ENCODE data around the gene ADAMTS9. TPM values are rescaled to one million over a fixed set of nuclear protein-coding genes. Genes with fewer than 3 reads are reported as not detected.

The ADAMTS9 gene
- total and polyA plus RNA-seq, 9 of the 15 experiments (the other 6 are each of a cell fraction or from before 2014, with no cell fraction given) = 0.05 to 0.32 (median 0.13) TPM; not detected in 2

GRCh38 chr3:64612916-64613526 is 74.8 kb downstream of the ADAMTS9 start:
- WGBS (ENCODE audit: insufficient coverage, low coverage, missing lambda C conversion rate) = 3% methylated on average over 10 of the region's 11 CpGs
- no peak overlapping the region for H2AFZ ChIP-seq (ENCODE audit: low read depth, low read length)
- H3K9me1 ChIP-seq (ENCODE audit: control insufficient read depth, insufficient read depth, low read length) = no peaks in the 10 kb centered on the region
- no peaks in the 10 kb centered on the region for H4K20me1 ChIP-seq (replicated peaks; ENCODE audit: control insufficient read depth, insufficient read depth, low read length)
- H3K4me2 ChIP-seq (ENCODE audit: insufficient read depth, low read length) = no peak overlapping the region
- TF ChIP-seq ZBTB11 (CRISPR knock-in tag; IDR thresholded peaks at IDR 0.05) (peak in 1 of 3 experiments; percentile 45; a peak in 2 of 6 replicates), TFE3 (CRISPR knock-in tag; IDR thresholded peaks at IDR 0.05) (no peak)
- H3K4me3 ChIP-seq = no peak overlapping the region
- POLR2A ChIA-PET = interaction anchor here (1.4 kb wide), 1 partner anchor 10 kb away, joined by 6 read pairs; no protein-coding TSS in a partner anchor
- BruUV-seq (replicated peaks) = no TSS peak
- H3K4me1 ChIP-seq (replicated peaks in 1 of 2; ENCODE audit: control insufficient read depth in 2 of 2, insufficient read depth in 2 of 2, low read length in 2 of 2) = no peaks in the 10 kb centered on the region
- no peak overlapping the region for H3K27ac ChIP-seq (ENCODE audit: extremely low read depth, low read depth, low read length)
- in situ Hi-C loops (cut with MboI) (no loop called here), intact Hi-C loops (cut with micrococcal nuclease) (no loop called here)
- no peaks in the 10 kb centered on the region for H3K36me3 ChIP-seq (ENCODE audit: control insufficient read depth, insufficient read depth, low read length)
- CTCF ChIA-PET (ENCODE audit: low intra/inter-chr PET ratio) = no interaction called here
- H3K79me2 ChIP-seq (ENCODE audit: control insufficient read depth, insufficient read depth, low read length) = no peaks in the 10 kb centered on the region; the same call in 2 of the 3 replicates
- no peaks in the 10 kb centered on the region for H3K9me3 ChIP-seq (replicated peaks; ENCODE audit: control insufficient read depth, insufficient read depth, low read depth, low read length)
- H3K27me3 ChIP-seq (ENCODE audit: control insufficient read depth in 2 of 2, insufficient read depth in 2 of 2, low read length in 2 of 2) = no peaks in the 10 kb centered on the region; a peak in 1 of 5 replicates
- FAIRE-seq (no peak), DNase-seq (ENCODE audit: extremely low read depth in 1 of 4, low spot score in 3 of 4) (no peak), ATAC-seq (no peak)
- H3K9ac ChIP-seq (ENCODE audit: insufficient read depth in 1 of 2, low read depth in 2 of 2, low read length in 2 of 2) = no peak overlapping the region

Data from K562 (cell line).